Neuronal stem cell (in vitro differentiated cells): ENCODE results near the gene HOXB7.

Source experiments
- DNase-seq: peaks from one replicate; pipeline ENCODE4 v3.0.0-alpha.2; 2013; ENCODE audit warnings: low spot score
- H2AFZ ChIP-seq: one replicate; pipeline ENCODE4 v1.6.1; 2013; ENCODE audit warnings: mild to moderate bottlenecking, low read length, inconsistent platforms
- H2AK5ac ChIP-seq: 2 replicates; pipeline ENCODE4 v1.6.1; 2013; ENCODE audit warnings: low read depth, mild to moderate bottlenecking, inconsistent platforms, low read length, moderate library complexity, mixed read lengths
- H2BK120ac ChIP-seq: 2 replicates; pipeline ENCODE4 v1.6.1; 2013; ENCODE audit warnings: low read depth, mild to moderate bottlenecking, inconsistent platforms, low read length, moderate library complexity, mixed read lengths
- H2BK12ac ChIP-seq: one replicate; pipeline ENCODE4 v1.6.1; 2013; ENCODE audit warnings: low read length, inconsistent platforms
- H2BK15ac ChIP-seq: 2 replicates; pipeline ENCODE4 v1.6.1; 2013; ENCODE audit warnings: mild to moderate bottlenecking, low read length, inconsistent platforms, mixed read lengths
- H2BK5ac ChIP-seq: one replicate; pipeline ENCODE4 v1.6.1; 2013; ENCODE audit warnings: inconsistent platforms, mild to moderate bottlenecking, low read length, moderate library complexity
- H3K14ac ChIP-seq: one replicate; pipeline ENCODE4 v1.6.1; 2013; ENCODE audit warnings: low read length, inconsistent platforms
- H3K18ac ChIP-seq: 2 replicates; pipeline ENCODE4 v1.6.1; 2013; ENCODE audit warnings: low read length, inconsistent platforms
- H3K23ac ChIP-seq: 2 replicates; pipeline ENCODE4 v1.6.1; 2013; ENCODE audit warnings: low read depth, mild to moderate bottlenecking, mixed read lengths, low read length, inconsistent platforms; ENCODE audit not compliant: poor library complexity
- H3K27ac ChIP-seq: replicated peaks from 3 replicates; pipeline ENCODE4 v1.5.1; 2013; ENCODE audit warnings: low read length, inconsistent platforms
- H3K27me3 ChIP-seq, 3 experiments: 2 replicates each; pipeline ENCODE4 v1.6.1; 2013; ENCODE audit warnings: low read length in 3 of 3, mild to moderate bottlenecking in 2 of 3, inconsistent platforms in 1 of 3, low read depth in 1 of 3, mixed read lengths in 1 of 3, moderate library complexity in 1 of 3; ENCODE audit not compliant: control insufficient read depth in 3 of 3, insufficient read depth in 3 of 3
- H3K36me3 ChIP-seq, 2 donors: replicated peaks in 1 of 2; 2 replicates each; pipeline ENCODE4 v1.6.1; 2013; ENCODE audit warnings: low read length in 2 of 2; ENCODE audit not compliant: control insufficient read depth in 2 of 2, insufficient read depth in 2 of 2
- H3K4ac ChIP-seq: 2 replicates; pipeline ENCODE4 v1.6.1; 2013; ENCODE audit warnings: inconsistent platforms, mild to moderate bottlenecking, low read length, moderate library complexity
- H3K4me1 ChIP-seq, 2 donors: 1 replicate in 1 of 2; 2 replicates in 1 of 2; pipeline ENCODE4 v1.6.1; 2013; ENCODE audit warnings: low read length in 2 of 2, low read depth in 1 of 2; ENCODE audit not compliant: control insufficient read depth in 2 of 2, insufficient read depth in 1 of 2
- H3K4me2 ChIP-seq: one replicate; pipeline ENCODE4 v1.6.1; 2013; ENCODE audit warnings: mild to moderate bottlenecking, low read length, inconsistent platforms; ENCODE audit not compliant: insufficient read depth, poor library complexity, severe bottlenecking
- H3K4me3 ChIP-seq, 2 donors: 2 replicates each; pipeline ENCODE4 v1.5.1; 2013; ENCODE audit warnings: low read length in 2 of 2, mild to moderate bottlenecking in 2 of 2, inconsistent platforms in 1 of 2, moderate library complexity in 1 of 2
- H3K79me1 ChIP-seq: one replicate; pipeline ENCODE4 v1.6.1; 2013; ENCODE audit warnings: low read depth, mild to moderate bottlenecking, inconsistent platforms, low read length, moderate library complexity
- H3K9ac ChIP-seq: one replicate; pipeline ENCODE4 v1.6.1; 2013; ENCODE audit warnings: mild to moderate bottlenecking, low read depth, low read length, inconsistent platforms; ENCODE audit not compliant: poor library complexity
- H3K9me3 ChIP-seq, 2 donors: replicated peaks in 1 of 2; 2 replicates each; pipeline versions ENCODE3 to v1.6.1; 2013; ENCODE audit warnings: low read length in 2 of 2, mild to moderate bottlenecking in 2 of 2, inconsistent platforms in 1 of 2, low read depth in 1 of 2, mixed read lengths in 1 of 2, moderate library complexity in 1 of 2; ENCODE audit not compliant: control insufficient read depth in 2 of 2, insufficient read depth in 1 of 2
- H4K8ac ChIP-seq: one replicate; pipeline ENCODE4 v1.6.1; 2013; ENCODE audit warnings: low read depth, mild to moderate bottlenecking, inconsistent platforms, low read length, moderate library complexity
- H4K91ac ChIP-seq: one replicate; pipeline ENCODE4 v1.6.1; 2013; ENCODE audit warnings: low read length, low read depth, mild to moderate bottlenecking, inconsistent platforms; ENCODE audit not compliant: poor library complexity
- WGBS, 2 donors: extraction: QIAGEN DNeasy Blood & Tissue Kit; methylation state at CpG; one replicate each; pipeline ENCODE4 v1.1.7; 2013; ENCODE audit warnings: missing lambda C conversion rate in 2 of 2, mixed read lengths in 1 of 2; ENCODE audit not compliant: insufficient read length in 2 of 2, insufficient replicate concordance in 1 of 2; ENCODE audit errors: extremely low coverage in 2 of 2; 5-methylcytosine and 5-hydroxymethylcytosine counted together

HOXB7 gene

DNA sequence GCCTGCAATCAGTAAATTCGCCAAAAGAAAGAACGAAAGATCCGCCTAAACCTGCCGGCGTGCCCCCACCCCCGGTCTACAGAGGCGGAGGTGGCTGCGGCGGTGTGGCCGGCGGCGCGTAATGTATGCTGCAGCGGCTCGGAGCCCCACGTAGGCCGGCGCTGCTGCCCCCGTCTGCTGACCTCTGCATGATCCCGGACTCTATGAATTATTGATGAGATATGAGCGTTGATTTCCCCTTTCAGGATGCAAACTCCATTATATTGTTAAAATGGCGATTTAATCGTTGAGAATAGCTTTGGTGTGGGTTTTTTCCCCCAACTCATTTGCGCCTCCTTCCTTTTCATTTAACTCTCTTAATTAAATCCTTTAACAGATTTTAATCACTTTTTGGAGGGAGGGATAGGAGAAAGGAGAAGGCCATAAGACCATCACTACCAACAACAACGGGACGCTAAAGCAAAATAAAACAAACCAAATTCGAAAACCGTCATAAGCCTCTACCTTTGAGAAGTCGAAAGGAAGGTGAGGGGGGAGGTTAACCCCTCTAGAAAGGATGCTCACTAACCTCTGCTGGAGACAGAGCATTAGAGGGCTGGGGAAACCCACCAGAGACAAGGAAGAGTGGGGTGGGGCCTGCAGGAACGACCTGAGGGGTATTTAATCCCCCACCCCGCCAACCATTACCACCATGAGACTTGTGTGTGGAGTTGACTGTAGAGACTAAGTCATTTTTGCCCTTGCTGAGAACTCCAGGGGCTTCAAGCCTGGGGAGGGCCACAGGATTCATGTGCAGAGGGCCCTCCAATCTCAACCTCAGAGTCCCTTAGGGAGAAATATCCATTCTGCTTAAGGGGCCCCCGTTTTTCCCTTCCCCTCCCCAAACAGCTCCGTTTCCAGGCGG lies 24.2 kb downstream of the HOXB7 start:
- no peak overlapping the region for H4K8ac ChIP-seq
- H3K36me3 ChIP-seq, result no peaks in the 10 kb centered on the region
- H3K79me1 ChIP-seq, result peaks cover 1% of the 10 kb centered on the region
- no peak for DNase-seq
- no peaks in the 10 kb centered on the region for H3K4me1 ChIP-seq
- no peak overlapping the region for H3K14ac ChIP-seq
- no peak overlapping the region for H3K18ac ChIP-seq
- peaks cover 0 to 3% of the 10 kb centered on the region in 2 donors for H3K9me3 ChIP-seq
- no peak overlapping the region for H3K9ac ChIP-seq
- H3K23ac ChIP-seq, result peak overlapping the region; percentile 51
- no peak overlapping the region for H2BK15ac ChIP-seq
- H3K4ac ChIP-seq, result no peak overlapping the region
- no peak overlapping the region for H2AK5ac ChIP-seq
- no CpG with 5 or more reads among the region's 34 CpGs for WGBS, 2 donors
- H2BK120ac ChIP-seq, result no peak overlapping the region
- no peak overlapping the region for H3K27ac ChIP-seq
- H3K4me3 ChIP-seq, result no peak overlapping the region
- peaks cover 61 to 100% (median 100%) of the 10 kb centered on the region in 3 experiments for H3K27me3 ChIP-seq
- no peak overlapping the region for H2BK12ac ChIP-seq
- no peak overlapping the region for H2BK5ac ChIP-seq
- no peak overlapping the region for H3K4me2 ChIP-seq
- H4K91ac ChIP-seq, result no peak overlapping the region
- no peak overlapping the region for H2AFZ ChIP-seq

DNA sequence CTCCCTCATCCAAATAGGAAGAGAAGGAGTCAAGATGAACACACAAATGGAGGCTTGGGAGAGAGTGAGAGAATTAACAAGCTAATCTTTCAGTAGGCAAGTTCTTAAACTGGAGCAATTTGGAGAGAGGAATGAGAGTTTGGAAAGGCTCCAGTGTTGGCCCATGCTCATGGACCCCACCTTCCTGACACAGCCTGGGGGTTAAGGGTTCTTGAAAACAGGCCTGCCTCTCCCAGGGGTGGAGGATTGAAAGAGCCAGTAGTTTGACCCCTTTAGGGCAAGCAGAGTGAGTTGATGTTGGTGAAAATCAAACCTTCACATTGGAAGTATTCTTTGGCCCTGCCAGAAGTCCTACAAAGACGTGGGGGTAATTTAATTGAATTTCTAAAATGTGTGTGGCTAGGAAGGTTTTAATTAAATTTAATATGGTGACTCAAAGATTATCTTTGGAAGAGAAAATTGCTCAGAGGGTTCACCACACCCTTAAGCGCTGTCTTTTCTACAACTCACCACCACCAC lies 26.5 kb downstream of the HOXB7 start:
- no peak overlapping the region for H2BK5ac ChIP-seq
- peaks cover 1% of the 10 kb centered on the region for H3K79me1 ChIP-seq
- DNase-seq, result no peak
- H2BK12ac ChIP-seq, result no peak overlapping the region
- peaks cover 0 to 3% of the 10 kb centered on the region in 2 donors for H3K9me3 ChIP-seq
- H2BK15ac ChIP-seq, result no peak overlapping the region
- no CpG with 5 or more reads among the region's 2 CpGs for WGBS, 2 donors
- H3K4me3 ChIP-seq, result no peak overlapping the region
- no peak overlapping the region for H3K14ac ChIP-seq
- no peak overlapping the region for H3K9ac ChIP-seq
- H3K27ac ChIP-seq, result no peak overlapping the region
- no peak overlapping the region for H3K23ac ChIP-seq
- no peak overlapping the region for H2AK5ac ChIP-seq
- H3K18ac ChIP-seq, result no peak overlapping the region
- H2AFZ ChIP-seq, result no peak overlapping the region
- H2BK120ac ChIP-seq, result no peak overlapping the region
- H3K27me3 ChIP-seq, result peaks cover 69 to 100% (median 100%) of the 10 kb centered on the region in 3 experiments
- no peak overlapping the region for H4K91ac ChIP-seq
- H3K4me2 ChIP-seq, result no peak overlapping the region
- no peaks in the 10 kb centered on the region for H3K36me3 ChIP-seq
- no peak overlapping the region for H3K4ac ChIP-seq
- no peaks in the 10 kb centered on the region for H3K4me1 ChIP-seq
- no peak overlapping the region for H4K8ac ChIP-seq

DNA sequence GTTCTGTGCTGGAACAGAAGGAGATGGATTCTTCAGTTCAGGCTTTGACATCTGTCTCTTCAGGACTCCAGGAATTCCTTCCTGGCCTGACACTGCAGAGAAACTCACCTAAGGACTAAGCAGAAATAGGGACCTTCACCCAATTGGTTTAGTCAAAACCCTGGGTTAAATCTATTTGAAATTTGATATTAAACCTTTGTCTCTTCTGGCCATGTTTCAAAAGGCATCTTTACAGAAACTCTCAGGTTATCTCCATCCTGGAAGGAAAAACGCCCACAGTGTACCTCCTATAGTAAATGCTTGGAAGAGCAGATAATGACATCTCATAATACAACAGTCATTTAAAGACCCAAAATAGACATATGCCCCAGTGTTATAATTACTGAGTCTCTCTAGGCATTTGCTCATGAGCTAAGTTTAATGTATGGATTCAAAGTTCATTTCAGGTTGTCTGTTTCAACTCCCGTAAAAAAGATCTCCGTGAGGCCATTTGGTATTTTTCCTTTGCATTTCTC lies 27.1 kb downstream of the HOXB7 start:
- no peaks in the 10 kb centered on the region for H3K36me3 ChIP-seq
- WGBS, 2 donors, result no CpG with 5 or more reads among the region's 3 CpGs
- H2BK15ac ChIP-seq, result no peak overlapping the region

DNA sequence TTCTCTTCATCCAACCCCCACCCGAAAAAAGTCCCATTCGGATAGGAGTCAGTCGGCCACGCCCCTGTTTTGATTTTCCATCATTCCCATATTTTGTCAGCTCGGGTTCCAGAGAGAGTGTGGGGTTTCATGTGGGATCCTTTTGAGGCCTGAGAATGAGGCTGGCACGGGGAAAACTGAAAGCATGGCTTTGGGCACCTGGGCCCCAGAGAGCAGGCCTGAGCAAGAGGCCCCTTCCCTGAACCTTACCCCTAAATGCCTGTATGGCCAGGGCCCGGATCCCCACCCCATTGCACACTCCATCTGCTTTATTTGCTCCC lies 28.1 kb downstream of the HOXB7 start:
- H2AK5ac ChIP-seq, result no peak overlapping the region
- H2BK12ac ChIP-seq, result no peak overlapping the region
- no peak overlapping the region for H3K18ac ChIP-seq
- H3K27ac ChIP-seq, result no peak overlapping the region
- no peak overlapping the region for H2BK15ac ChIP-seq
- no peak overlapping the region for H4K91ac ChIP-seq
- no peaks in the 10 kb centered on the region for H3K36me3 ChIP-seq
- no peak overlapping the region for H3K14ac ChIP-seq
- H3K4me1 ChIP-seq, result no peaks in the 10 kb centered on the region
- WGBS, 2 donors, result no CpG with 5 or more reads among the region's 7 CpGs
- peaks cover 72 to 99% (median 98%) of the 10 kb centered on the region in 3 experiments for H3K27me3 ChIP-seq
- no peak overlapping the region for H4K8ac ChIP-seq
- peaks cover 0 to 2% of the 10 kb centered on the region in 2 donors for H3K9me3 ChIP-seq
- H3K79me1 ChIP-seq, result peaks cover 1% of the 10 kb centered on the region
- DNase-seq, result no peak
- no peak overlapping the region for H3K4me2 ChIP-seq
- H2BK5ac ChIP-seq, result no peak overlapping the region
- H3K9ac ChIP-seq, result no peak overlapping the region
- no peak overlapping the region for H3K4me3 ChIP-seq
- H2BK120ac ChIP-seq, result no peak overlapping the region
- no peak overlapping the region for H3K23ac ChIP-seq
- H3K4ac ChIP-seq, result no peak overlapping the region
- no peak overlapping the region for H2AFZ ChIP-seq

More for the DNA sequence above, 27.1 kb downstream of the HOXB7 start:
- no peak overlapping the region for H2BK12ac ChIP-seq
- H4K8ac ChIP-seq, result no peak overlapping the region
- no peak overlapping the region for H2BK5ac ChIP-seq
- no peaks in the 10 kb centered on the region for H3K4me1 ChIP-seq
- no peak overlapping the region for H3K4me2 ChIP-seq
- H3K4me3 ChIP-seq, result no peak overlapping the region
- H3K27me3 ChIP-seq, result peaks cover 71 to 100% (median 100%) of the 10 kb centered on the region in 3 experiments
- H3K9me3 ChIP-seq, result peaks cover 0 to 3% of the 10 kb centered on the region in 2 donors
- no peak overlapping the region for H2AFZ ChIP-seq
- no peak overlapping the region for H3K18ac ChIP-seq
- H3K14ac ChIP-seq, result no peak overlapping the region
- H2BK120ac ChIP-seq, result no peak overlapping the region
- DNase-seq, result no peak
- H2AK5ac ChIP-seq, result no peak overlapping the region
- no peak overlapping the region for H4K91ac ChIP-seq
- no peak overlapping the region for H3K23ac ChIP-seq
- peaks cover 1% of the 10 kb centered on the region for H3K79me1 ChIP-seq
- H3K4ac ChIP-seq, result no peak overlapping the region
- H3K9ac ChIP-seq, result no peak overlapping the region
- H3K27ac ChIP-seq, result no peak overlapping the region
